BLaER1 treated with 17β-estradiol and CSF1 and Interleukin-3, amounts not matched to agents 10 nM and 100 nM (cell line): ENCODE results near the gene CISD2.
"Not testable (repeated sequence)": the region's sequence is repeated elsewhere in the genome, so short reads cannot be mapped to it uniquely, and the experiment has no call there.

Experiments
- H3K27ac ChIP-seq, 11 experiments: shearing (Covaris generic); formaldehyde crosslinking; 2 replicates each; pipeline ENCODE4 v1.8.1; 2022
- H3K27me3 ChIP-seq, 11 experiments: shearing (Covaris generic); formaldehyde crosslinking; 2 replicates each; pipeline ENCODE4 v1.8.1; 2022
- H3K36me3 ChIP-seq, 11 experiments: shearing (Covaris generic); formaldehyde crosslinking; 2 replicates each; pipeline ENCODE4 v1.8.1; 2022
- H3K4me1 ChIP-seq, 10 experiments: shearing (Covaris generic); formaldehyde crosslinking; 2 replicates each; pipeline ENCODE4 v1.8.1; 2022
- H3K4me2 ChIP-seq, 11 experiments: shearing (Covaris generic); formaldehyde crosslinking; 2 replicates each; pipeline ENCODE4 v1.8.1; 2022
- H3K4me3 ChIP-seq, 10 experiments: shearing (Covaris generic); formaldehyde crosslinking; 2 replicates each; pipeline ENCODE4 v1.8.1; 2022
- H3K9ac ChIP-seq, 11 experiments: shearing (Covaris generic); formaldehyde crosslinking; 2 replicates each; pipeline ENCODE4 v1.8.1; 2022
- H3K9me3 ChIP-seq, 11 experiments: shearing (Covaris generic); formaldehyde crosslinking; replicated peaks in 1 of 11; 2 replicates each; pipeline ENCODE4 v1.8.1; 2022
- H4K20me1 ChIP-seq, 11 experiments: shearing (Covaris generic); formaldehyde crosslinking; 2 replicates each; pipeline ENCODE4 v1.8.1; 2022
- Cebpa-rat ChIP-seq, 11 experiments: shearing (Covaris generic); IDR thresholded peaks; 2 replicates each; pipeline ENCODE4 v1.8.1; 2022

The CISD2 gene, protein sequence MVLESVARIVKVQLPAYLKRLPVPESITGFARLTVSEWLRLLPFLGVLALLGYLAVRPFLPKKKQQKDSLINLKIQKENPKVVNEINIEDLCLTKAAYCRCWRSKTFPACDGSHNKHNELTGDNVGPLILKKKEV

DNA sequence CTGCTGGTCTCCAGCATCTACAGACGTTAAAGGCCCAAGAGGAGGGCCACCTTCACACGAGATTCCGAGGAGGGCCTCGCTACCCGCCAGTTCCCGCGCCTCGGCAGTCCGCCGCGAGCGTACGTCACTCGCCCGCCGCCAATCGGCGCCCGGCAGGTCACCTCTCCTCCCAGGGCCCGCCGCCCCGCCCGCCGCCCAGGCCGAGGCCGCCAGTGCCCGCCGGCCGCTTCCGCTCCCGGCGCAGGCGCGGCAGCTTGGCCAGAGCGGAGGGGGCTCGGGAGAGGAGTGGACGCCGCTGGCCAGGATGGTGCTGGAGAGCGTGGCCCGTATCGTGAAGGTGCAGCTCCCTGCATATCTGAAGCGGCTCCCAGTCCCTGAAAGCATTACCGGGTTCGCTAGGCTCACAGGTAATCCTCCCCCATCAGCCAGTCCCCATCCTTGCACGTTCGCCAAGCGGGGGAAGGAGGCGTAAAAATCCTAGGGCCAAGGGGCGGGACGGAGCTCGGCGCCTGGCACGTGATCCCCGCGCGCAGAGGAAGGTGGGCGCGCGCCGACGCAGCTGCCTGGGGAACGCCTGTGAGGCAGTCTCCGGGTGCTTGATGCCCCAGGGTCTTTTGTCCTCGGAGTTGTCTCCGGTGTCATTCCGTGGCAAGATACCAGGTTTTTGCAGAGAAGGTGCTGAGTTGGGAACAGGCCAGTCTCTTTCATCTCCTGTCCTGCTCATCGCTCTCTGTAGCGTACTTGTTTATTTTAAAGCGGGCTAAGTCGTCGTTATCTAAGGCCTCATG, at the start of gene CISD2:
CISD2 (plus strand) TSS at position 212 of the 788 bp plus-strand sequence; CDS start at position 305, 93 bp downstream.
- no peaks in the 10 kb centered on the region for H3K27me3 ChIP-seq
- peaks cover 0 to 10% (median 0%) of the 10 kb centered on the region in 11 experiments; a peak in 1 of 22 replicates for H4K20me1 ChIP-seq
- peak within 1 kb of the TSS; percentile 59 to 78 (median 72) for H3K4me3 ChIP-seq
- peak within 1 kb of the TSS; percentile 78 to 97 (median 86) for H3K4me2 ChIP-seq
- H3K4me1 ChIP-seq, result peaks cover 22 to 54% (median 40%) of the 10 kb centered on the region in 10 experiments
- no peak for TF ChIP-seq Cebpa-rat (IDR thresholded peaks at IDR 0.05)
- peaks cover 11 to 30% (median 22%) of the 10 kb centered on the region in 11 experiments for H3K36me3 ChIP-seq
- peak within 1 kb of the TSS; percentile 80 to 93 (median 90) for H3K9ac ChIP-seq
- peaks cover 0 to 20% (median 13%) of the 10 kb centered on the region in 11 experiments; a peak in 18 of 22 replicates for H3K9me3 ChIP-seq
- peak within 1 kb of the TSS; percentile 77 to 95 (median 92) for H3K27ac ChIP-seq

GRCh38 chr4:102819100-102819499, 49.7 kb upstream of the CISD2 start:
- not testable (repeated sequence) for H3K9ac ChIP-seq, H3K27ac ChIP-seq, H3K27me3 ChIP-seq, H3K9me3 ChIP-seq, H3K4me3 ChIP-seq
- peaks cover 75 to 100% (median 98%) of the 10 kb centered on the region in 11 experiments; a peak in 21 of 22 replicates for H3K36me3 ChIP-seq
- peaks cover 12 to 99% (median 45%) of the 10 kb centered on the region in 10 experiments for H3K4me1 ChIP-seq
- peaks cover 100% of the 10 kb centered on the region in 11 experiments for H4K20me1 ChIP-seq
- H3K4me2 ChIP-seq, result peak overlapping the region; percentile 1 to 96 (median 19); a peak in 13 of 22 replicates

DNA sequence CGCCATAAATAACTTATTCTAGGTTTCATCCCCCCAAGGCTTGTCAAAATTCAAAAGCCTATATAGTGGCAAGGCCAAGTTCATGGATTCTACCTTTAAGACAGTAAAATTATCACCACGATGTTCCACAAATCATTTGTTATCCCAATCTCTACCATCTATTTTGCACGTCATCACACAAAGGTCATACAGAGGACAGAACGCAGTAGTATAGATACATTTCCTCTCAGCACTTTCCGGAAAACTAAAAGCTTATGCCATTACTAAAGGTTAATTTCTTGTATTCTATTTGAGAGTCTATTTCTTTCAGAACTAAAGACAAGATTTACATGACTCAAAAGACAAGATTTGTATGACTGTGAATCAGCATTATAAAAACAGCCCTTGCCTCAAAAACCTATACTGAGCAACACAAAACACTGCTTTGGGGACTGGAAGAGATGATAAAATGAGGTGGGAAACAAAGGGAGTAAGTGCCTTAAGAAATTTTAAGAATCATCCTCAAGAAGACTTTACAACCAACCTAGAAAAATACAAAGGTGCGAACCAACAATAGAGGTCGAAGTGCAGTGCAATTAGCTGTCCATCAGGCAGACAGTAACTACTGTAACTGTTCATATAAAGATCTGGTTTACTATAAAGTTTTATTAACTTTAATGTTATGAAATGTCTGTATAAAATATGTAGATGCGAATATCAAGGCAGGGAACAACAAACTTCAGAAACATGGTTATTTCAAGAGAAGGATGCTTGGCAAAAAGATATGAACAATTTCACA, 49.0 kb upstream of the CISD2 start:
- Histone ChIP-seq H3K4me1 (peaks cover 12 to 94% (median 49%) of the 10 kb centered on the region in 10 experiments), H3K36me3 (peaks cover 69 to 100% (median 98%) of the 10 kb centered on the region in 11 experiments; a peak in 21 of 22 replicates), H4K20me1 (peaks cover 100% of the 10 kb centered on the region in 11 experiments), H3K27ac (no peak overlapping the region), H3K9ac (no peak overlapping the region), H3K4me3 (no peak overlapping the region), H3K4me2 (peak overlapping the region in 6 of 11 experiments; percentile 18 to 96 (median 63); a peak in 11 of 22 replicates), H3K9me3 (no peaks in the 10 kb centered on the region; a peak in 1 of 22 replicates), H3K27me3 (no peaks in the 10 kb centered on the region)
- TF ChIP-seq Cebpa-rat (IDR thresholded peaks at IDR 0.05), result no peak

- no peak for TF ChIP-seq Cebpa-rat (IDR thresholded peaks at IDR 0.05)
- Histone ChIP-seq H3K4me2 (peak overlapping the region; percentile 76 to 98 (median 90)), H3K9ac (peak overlapping the region in 7 of 11 experiments; percentile 97 to 100 (median 100); a peak in 7 of 22 replicates), H3K4me3 (peak overlapping the region; percentile 74 to 100 (median 95); a peak in 19 of 20 replicates), H3K27me3 (no peaks in the 10 kb centered on the region), H3K27ac (peak overlapping the region in 2 of 11 experiments; percentile 100; a peak in 2 of 22 replicates), H3K9me3 (no peaks in the 10 kb centered on the region; a peak in 1 of 22 replicates), H3K4me1 (peaks cover 14 to 57% (median 40%) of the 10 kb centered on the region in 10 experiments), H4K20me1 (peaks cover 67 to 83% (median 82%) of the 10 kb centered on the region in 11 experiments), H3K36me3 (peaks cover 34 to 80% (median 74%) of the 10 kb centered on the region in 11 experiments; a peak in 21 of 22 replicates)
Measured at GRCh38 chr4:102823464-102823863, 45.3 kb upstream of the CISD2 start.

DNA sequence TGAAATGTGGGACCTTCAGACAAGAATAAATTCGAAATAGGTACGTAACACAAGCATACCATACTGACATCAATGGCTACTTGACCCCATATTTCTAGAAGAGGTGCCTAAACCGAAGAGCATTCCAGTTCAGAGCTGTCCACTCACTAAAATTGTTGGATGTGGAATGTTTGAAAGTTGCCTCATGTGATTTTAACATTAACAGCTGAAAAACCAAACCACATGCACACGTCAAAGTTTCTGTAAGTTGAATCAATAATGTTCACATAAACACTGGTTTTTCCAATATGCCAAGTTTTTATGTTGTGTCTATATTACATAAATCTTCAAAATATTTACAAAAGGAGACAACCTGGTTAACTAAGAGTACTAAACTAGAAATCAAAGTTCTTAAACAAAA, 44.9 kb upstream of the CISD2 start:
- peaks cover 19 to 57% (median 41%) of the 10 kb centered on the region in 10 experiments for H3K4me1 ChIP-seq
- H3K9ac ChIP-seq, result peak overlapping the region in 9 of 11 experiments; percentile 97 to 100 (median 100); a peak in 15 of 22 replicates
- no peak for TF ChIP-seq Cebpa-rat (IDR thresholded peaks at IDR 0.05)
- H3K36me3 ChIP-seq, result peaks cover 30 to 76% (median 69%) of the 10 kb centered on the region in 11 experiments; a peak in 21 of 22 replicates
- H3K4me3 ChIP-seq, result peak overlapping the region; percentile 74 to 100 (median 95)
- H4K20me1 ChIP-seq, result peaks cover 62 to 78% (median 77%) of the 10 kb centered on the region in 11 experiments
- peak overlapping the region; percentile 76 to 98 (median 90) for H3K4me2 ChIP-seq
- H3K27me3 ChIP-seq, result no peaks in the 10 kb centered on the region
- H3K27ac ChIP-seq, result peak overlapping the region in 6 of 11 experiments; percentile 98 to 100 (median 100); a peak in 8 of 22 replicates
- H3K9me3 ChIP-seq, result no peaks in the 10 kb centered on the region; a peak in 1 of 22 replicates

DNA sequence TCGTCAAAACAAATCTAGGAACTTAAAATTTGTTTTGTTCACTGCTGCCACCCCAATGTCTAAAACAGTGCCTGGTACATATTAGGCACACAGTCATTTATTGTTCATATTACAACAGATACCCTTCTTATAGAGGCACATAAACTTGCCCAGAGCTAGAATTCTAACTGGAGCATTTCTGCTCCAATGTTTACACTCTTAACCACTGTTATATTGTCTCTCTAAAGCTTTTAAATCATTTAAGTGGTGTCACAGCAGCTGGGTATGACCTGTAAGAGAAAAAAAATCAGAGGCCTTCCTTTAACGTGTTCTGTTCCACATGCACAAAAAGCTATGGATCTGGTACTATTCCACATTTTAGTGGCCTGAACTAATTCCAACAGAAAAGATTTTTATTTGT, 44.4 kb upstream of the CISD2 start:
- peaks cover 24 to 57% (median 42%) of the 10 kb centered on the region in 10 experiments for H3K4me1 ChIP-seq
- H3K27ac ChIP-seq, result peak overlapping the region; percentile 98 to 100 (median 100)
- H3K27me3 ChIP-seq, result no peaks in the 10 kb centered on the region
- peaks cover 26 to 71% (median 64%) of the 10 kb centered on the region in 11 experiments; a peak in 21 of 22 replicates for H3K36me3 ChIP-seq
- H3K4me3 ChIP-seq, result peak overlapping the region; percentile 74 to 100 (median 95)
- no peaks in the 10 kb centered on the region; a peak in 1 of 22 replicates for H3K9me3 ChIP-seq
- H4K20me1 ChIP-seq, result peaks cover 57 to 73% (median 72%) of the 10 kb centered on the region in 11 experiments
- H3K9ac ChIP-seq, result peak overlapping the region; percentile 97 to 100 (median 100)
- H3K4me2 ChIP-seq, result peak overlapping the region; percentile 76 to 98 (median 90)
- TF ChIP-seq Cebpa-rat (IDR thresholded peaks at IDR 0.05), result no peak

- no peaks in the 10 kb centered on the region for H3K27me3 ChIP-seq
- H3K4me2 ChIP-seq, result peak overlapping the region; percentile 76 to 98 (median 90)
- H3K9me3 ChIP-seq, result no peaks in the 10 kb centered on the region; a peak in 1 of 22 replicates
- peak overlapping the region; percentile 74 to 100 (median 95) for H3K4me3 ChIP-seq
- H3K9ac ChIP-seq, result peak overlapping the region; percentile 97 to 100 (median 100)
- peaks cover 47 to 63% (median 62%) of the 10 kb centered on the region in 11 experiments for H4K20me1 ChIP-seq
- H3K4me1 ChIP-seq, result peaks cover 28 to 54% (median 41%) of the 10 kb centered on the region in 10 experiments
- peak overlapping the region; percentile 98 to 100 (median 100) for H3K27ac ChIP-seq
- TF ChIP-seq Cebpa-rat (IDR thresholded peaks at IDR 0.05), result peak in 9 of 11 experiments; percentile 14 to 97 (median 75); a peak in 12 of 22 replicates
- H3K36me3 ChIP-seq, result peaks cover 16 to 60% (median 54%) of the 10 kb centered on the region in 11 experiments; a peak in 21 of 22 replicates
Measured at GRCh38 chr4:102825261-102826091, 43.3 kb upstream of the CISD2 start.
